ENCODE data around the gene PAAF1.
"Not testable (repeated sequence)": the region's sequence is repeated elsewhere in the genome, so short reads cannot be mapped to it uniquely, and the experiment has no call there.

PAAF1 gene

GRCh38 chr11:73883856-73884255 lies 7.1 kb downstream of the PAAF1 start:
- no peak for DNase-seq

GRCh38 chr11:73888244-73888643 lies 11.4 kb downstream of the PAAF1 start:
- no peak for DNase-seq

- DNase-seq = no peak
These were observed 12.2 kb downstream of the PAAF1 start for GRCh38 chr11:73889019-73889418.

- no peak for DNase-seq
These were observed 12.7 kb downstream of the PAAF1 start for GRCh38 chr11:73889536-73889935.

GRCh38 chr11:73893041-73893440 lies 16.2 kb downstream of the PAAF1 start:
- DNase-seq = no peak

GRCh38 chr11:73894725-73895335 lies 18.0 kb downstream of the PAAF1 start:
- DNase-seq = no peak

GRCh38 chr11:73902303-73902702 lies 25.5 kb downstream of the PAAF1 start:
- no peak for DNase-seq

- DNase-seq = peak; percentile 23
These were observed 30.4 kb downstream of the PAAF1 start for GRCh38 chr11:73907191-73907590.

GRCh38 chr11:73912026-73912425 lies 35.2 kb downstream of the PAAF1 start:
- no peak for DNase-seq

GRCh38 chr11:73913472-73913871 lies 36.7 kb downstream of the PAAF1 start:
- no peak for DNase-seq

GRCh38 chr11:73914284-73914683 lies 37.5 kb downstream of the PAAF1 start:
- DNase-seq = no peak

- no peak for DNase-seq
These were observed 39.6 kb downstream of the PAAF1 start for GRCh38 chr11:73916435-73916834.

- DNase-seq = no peak
These were observed 44.4 kb downstream of the PAAF1 start for GRCh38 chr11:73921180-73921579.

- DNase-seq = no peak
These were observed 52.6 kb downstream of the PAAF1 start for GRCh38 chr11:73929388-73929787.

- peak; percentile 24 for DNase-seq
These were observed 54.3 kb downstream of the PAAF1 start for GRCh38 chr11:73931039-73931645.

GRCh38 chr11:73931951-73932350 lies 55.2 kb downstream of the PAAF1 start:
- no peak for DNase-seq

- DNase-seq = no peak
These were observed 56.0 kb downstream of the PAAF1 start for GRCh38 chr11:73932781-73933180.

- not testable (repeated sequence) for DNase-seq
These were observed 59.2 kb downstream of the PAAF1 start for GRCh38 chr11:73936047-73936446.

- DNase-seq = no peak
These were observed 62.3 kb downstream of the PAAF1 start for GRCh38 chr11:73939096-73939495.

GRCh38 chr11:73940801-73941570 lies 64.2 kb downstream of the PAAF1 start:
- no peak for DNase-seq

- DNase-seq = no peak
These were observed 65.2 kb downstream of the PAAF1 start for GRCh38 chr11:73942010-73942409.

GRCh38 chr11:73944085-73944484 lies 67.3 kb downstream of the PAAF1 start:
- DNase-seq = no peak

GRCh38 chr11:73944901-73945300 lies 68.1 kb downstream of the PAAF1 start:
- DNase-seq = no peak

- no peak for DNase-seq
These were observed 68.6 kb downstream of the PAAF1 start for GRCh38 chr11:73945396-73945795.
